ENCODE results near the gene MBD3. TPM values are rescaled to one million over a fixed set of nuclear protein-coding genes. Genes with fewer than 3 reads are reported as not detected.
A peak's percentile ranks its signal among the peaks of the same experiment; 100 is the strongest.

MBD3 gene
- total RNA-seq, 1 donor from 2014 or later: 133 TPM

DNA sequence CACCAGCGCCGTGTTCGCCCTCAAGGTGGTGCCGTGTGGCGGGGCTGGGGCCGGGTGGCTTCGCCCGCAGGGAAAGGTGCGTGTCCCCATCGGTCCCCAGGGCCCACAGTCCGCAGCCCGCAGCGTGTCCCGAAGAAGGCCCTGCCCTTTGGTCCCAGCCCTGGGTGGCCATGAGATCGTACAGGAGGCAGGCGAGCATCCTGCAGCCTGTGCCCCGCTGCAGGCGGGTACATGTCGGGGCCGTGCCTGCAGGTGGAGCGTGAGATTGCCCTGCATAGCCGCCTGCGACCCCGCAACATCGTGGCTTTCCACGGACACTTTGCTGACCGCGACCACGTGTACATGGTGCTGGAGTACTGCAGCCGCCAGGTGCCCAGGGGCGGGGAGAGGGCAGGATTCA lies 67.3 kb downstream of the MBD3 start:
- Mint-ChIP-seq H3K27ac (no peak overlapping the region), H3K4me3 (ENCODE audit: low read depth) (no peak overlapping the region), H3K9me3 (ENCODE audit: low read depth) (no peaks in the 10 kb centered on the region), H3K4me1 (ENCODE audit: low read depth) (peaks cover 4% of the 10 kb centered on the region), H3K27me3 (peaks cover 57% of the 10 kb centered on the region), H3K36me3 (ENCODE audit: insufficient read depth) (no peaks in the 10 kb centered on the region)
- DNase-seq (ENCODE audit: low spot score, unreplicated experiment): no peak
- TF ChIP-seq, protein P1, sequence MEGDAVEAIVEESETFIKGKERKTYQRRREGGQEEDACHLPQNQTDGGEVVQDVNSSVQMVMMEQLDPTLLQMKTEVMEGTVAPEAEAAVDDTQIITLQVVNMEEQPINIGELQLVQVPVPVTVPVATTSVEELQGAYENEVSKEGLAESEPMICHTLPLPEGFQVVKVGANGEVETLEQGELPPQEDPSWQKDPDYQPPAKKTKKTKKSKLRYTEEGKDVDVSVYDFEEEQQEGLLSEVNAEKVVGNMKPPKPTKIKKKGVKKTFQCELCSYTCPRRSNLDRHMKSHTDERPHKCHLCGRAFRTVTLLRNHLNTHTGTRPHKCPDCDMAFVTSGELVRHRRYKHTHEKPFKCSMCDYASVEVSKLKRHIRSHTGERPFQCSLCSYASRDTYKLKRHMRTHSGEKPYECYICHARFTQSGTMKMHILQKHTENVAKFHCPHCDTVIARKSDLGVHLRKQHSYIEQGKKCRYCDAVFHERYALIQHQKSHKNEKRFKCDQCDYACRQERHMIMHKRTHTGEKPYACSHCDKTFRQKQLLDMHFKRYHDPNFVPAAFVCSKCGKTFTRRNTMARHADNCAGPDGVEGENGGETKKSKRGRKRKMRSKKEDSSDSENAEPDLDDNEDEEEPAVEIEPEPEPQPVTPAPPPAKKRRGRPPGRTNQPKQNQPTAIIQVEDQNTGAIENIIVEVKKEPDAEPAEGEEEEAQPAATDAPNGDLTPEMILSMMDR (IDR thresholded peaks at IDR 0.05; ENCODE audit: unreplicated experiment): no peak

DNA sequence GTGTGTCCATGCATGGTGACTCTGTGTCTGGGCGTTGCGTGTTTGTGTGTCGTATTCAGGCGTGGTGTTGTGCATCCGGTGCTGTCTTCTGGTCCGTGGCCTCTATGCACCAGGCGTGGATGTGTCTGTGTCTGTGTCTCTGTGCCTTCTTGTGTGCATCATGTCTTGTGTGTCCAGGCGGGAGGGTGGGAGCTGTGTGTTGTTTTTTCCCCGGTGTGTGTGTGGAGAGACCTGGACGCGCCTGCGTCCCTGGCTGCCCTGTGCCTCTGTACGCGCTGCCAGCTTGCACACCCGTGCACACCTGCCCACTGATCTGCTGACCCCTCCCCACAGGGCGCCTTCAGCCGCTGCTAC lies 67.7 kb downstream of the MBD3 start:
- Mint-ChIP-seq H3K27ac (no peak overlapping the region), H3K4me3 (ENCODE audit: low read depth) (peak overlapping the region; percentile 40), H3K9me3 (ENCODE audit: low read depth) (no peaks in the 10 kb centered on the region), H3K36me3 (ENCODE audit: insufficient read depth) (no peaks in the 10 kb centered on the region), H3K4me1 (ENCODE audit: low read depth) (peaks cover 4% of the 10 kb centered on the region), H3K27me3 (peaks cover 53% of the 10 kb centered on the region)
- no peak for DNase-seq (ENCODE audit: low spot score, unreplicated experiment)
- TF ChIP-seq, protein P1 (IDR thresholded peaks at IDR 0.05; ENCODE audit: unreplicated experiment): no peak

DNA sequence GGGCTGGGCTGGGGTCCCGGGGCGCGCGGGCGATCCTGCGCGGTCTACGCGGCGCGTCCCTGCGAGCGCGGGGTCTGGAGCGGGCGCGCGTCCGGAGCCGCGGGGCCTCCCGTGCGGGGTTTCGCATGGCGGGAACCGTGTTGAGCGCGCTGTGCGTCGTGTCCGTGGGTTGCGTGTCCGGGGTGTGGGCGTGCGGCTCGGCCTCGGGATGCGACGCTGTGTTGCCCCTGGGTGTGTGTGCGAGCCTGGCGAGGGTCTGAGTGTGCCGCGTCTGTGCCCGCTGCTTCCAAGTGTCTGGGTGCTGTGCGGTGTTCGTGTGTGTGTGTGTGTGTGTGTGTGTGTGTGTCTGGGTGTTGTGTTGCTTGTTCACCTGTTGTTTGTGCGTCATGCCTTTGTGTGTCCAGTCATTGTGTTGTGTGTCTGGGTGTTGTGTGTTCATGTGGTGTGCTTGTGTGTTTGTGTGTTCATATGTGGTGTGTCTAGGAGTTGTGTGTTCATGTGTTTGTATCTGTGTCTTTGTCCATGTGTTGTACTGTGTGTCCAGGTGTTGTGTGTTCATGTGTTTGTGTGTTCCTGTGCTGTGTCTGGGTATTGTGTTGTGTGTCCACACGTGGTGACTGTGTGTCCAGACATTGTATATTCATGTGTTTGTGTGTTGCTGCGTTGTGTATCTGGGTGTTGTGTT lies 68.2 kb downstream of the MBD3 start:
- Mint-ChIP-seq H3K9me3 (ENCODE audit: low read depth) (no peaks in the 10 kb centered on the region), H3K27me3 (peaks cover 55% of the 10 kb centered on the region), H3K36me3 (ENCODE audit: insufficient read depth) (no peaks in the 10 kb centered on the region), H3K4me3 (ENCODE audit: low read depth) (peak overlapping the region; percentile 40), H3K4me1 (ENCODE audit: low read depth) (peaks cover 4% of the 10 kb centered on the region), H3K27ac (peak overlapping the region; percentile 18)
- no peak for DNase-seq (ENCODE audit: low spot score, unreplicated experiment)
- TF ChIP-seq, protein P1 (IDR thresholded peaks at IDR 0.05; ENCODE audit: unreplicated experiment): no peak

Other genes starting within 250 kb of the MBD3 start
- gene NDUFS7, start 209.0 kb downstream of the MBD3 start, total RNA-seq: 56.8 and 62.4 TPM in 2 replicates
- gene GAMT, start 191.3 kb downstream of the MBD3 start, total RNA-seq: 47.0 and 48.5 TPM in 2 replicates
- 131 and 136 TPM in 2 replicates for gene DAZAP1, start 185.3 kb downstream of the MBD3 start, total RNA-seq
- gene RPS15, start 154.5 kb downstream of the MBD3 start, total RNA-seq: 917 and 938 TPM in 2 replicates
- gene APC2, start 142.7 kb downstream of the MBD3 start, total RNA-seq: 5.2 and 5.8 TPM in 2 replicates
- 31.3 and 36.0 TPM in 2 replicates for gene C19orf25, start 113.7 kb downstream of the MBD3 start, total RNA-seq
- gene PCSK4, start 102.5 kb downstream of the MBD3 start, total RNA-seq: 32.9 and 37.7 TPM in 2 replicates
- gene REEP6, start 101.7 kb downstream of the MBD3 start, total RNA-seq: 16.0 and 16.6 TPM in 2 replicates
- gene ADAMTSL5, start 79.8 kb downstream of the MBD3 start, total RNA-seq: 2.3 and 4.8 TPM in 2 replicates
- 0.26 and 0.38 TPM in 2 replicates for gene PLK5, start 68.8 kb downstream of the MBD3 start, total RNA-seq
- gene MEX3D, start 24.5 kb downstream of the MBD3 start, total RNA-seq: 119 and 124 TPM in 2 replicates
- gene UQCR11, start 12.6 kb upstream of the MBD3 start, total RNA-seq: 156 and 171 TPM in 2 replicates
- gene TCF3, start 59.8 kb upstream of the MBD3 start, total RNA-seq: 318 and 334 TPM in 2 replicates
- gene ONECUT3, start 160.6 kb upstream of the MBD3 start, total RNA-seq: 41.9 and 42.9 TPM in 2 replicates
- 3.7 and 4.1 TPM in 2 replicates for gene ATP8B3, start 219.4 kb upstream of the MBD3 start, total RNA-seq